ENCODE data around the gene SPRING1. TPM values are rescaled to one million over a fixed set of nuclear protein-coding genes. Genes with fewer than 3 reads are reported as not detected.

The SPRING1 gene
- total and polyA plus RNA-seq, 4 donors: 6.0 to 11.7 (median 8.4) TPM

- Histone ChIP-seq H3K36me3 (ENCODE audit: control insufficient read depth in 4 of 4, insufficient read depth in 3 of 4, low read depth in 1 of 4, low read length in 3 of 4) (no peaks in the 10 kb centered on the region), H3K9me3 (ENCODE audit: control insufficient read depth in 4 of 4, low read length in 3 of 4) (no peaks in the 10 kb centered on the region), H3K4me3 (ENCODE audit: low read depth in 1 of 3, low read length in 3 of 3) (no peak overlapping the region), H3K9ac (ENCODE audit: low read depth in 1 of 2, low read length in 2 of 2) (no peak overlapping the region), H3K27ac (ENCODE audit: low read depth in 1 of 2, low read length in 2 of 2) (no peak overlapping the region), H3K4me1 (ENCODE audit: control insufficient read depth in 4 of 4, insufficient read depth in 4 of 4, low read length in 3 of 4) (no peaks in the 10 kb centered on the region), H3K27me3 (ENCODE audit: control insufficient read depth in 4 of 4, insufficient read depth in 4 of 4, low read length in 3 of 4) (no peaks in the 10 kb centered on the region)
- no peak for DNase-seq (ENCODE audit: low spot score)
- 66% methylated on average over 4 of the region's 4 CpGs for WGBS
- no peak for TF ChIP-seq EGR1 (IDR thresholded peaks at IDR 0.05; ENCODE audit: low read depth in 2 of 2)
- TF ChIP-seq JUND (IDR thresholded peaks at IDR 0.05): no peak
- TF ChIP-seq ATF3 (IDR thresholded peaks at IDR 0.05): no peak
- no peak for TF ChIP-seq RAD21 (IDR thresholded peaks at IDR 0.05)
- TF ChIP-seq GABPA (IDR thresholded peaks at IDR 0.05 in 1 of 2, conservative IDR thresholded peaks at IDR 0.05 in 1 of 2): no peak
- no peak for TF ChIP-seq HNF4A (conservative IDR thresholded peaks at IDR 0.05)
- TF ChIP-seq FOXA1 (IDR thresholded peaks at IDR 0.05): no peak
- TF ChIP-seq YY1 (IDR thresholded peaks at IDR 0.05): no peak
- TF ChIP-seq TAF1 (conservative IDR thresholded peaks at IDR 0.05): no peak
- TF ChIP-seq, protein P1, sequence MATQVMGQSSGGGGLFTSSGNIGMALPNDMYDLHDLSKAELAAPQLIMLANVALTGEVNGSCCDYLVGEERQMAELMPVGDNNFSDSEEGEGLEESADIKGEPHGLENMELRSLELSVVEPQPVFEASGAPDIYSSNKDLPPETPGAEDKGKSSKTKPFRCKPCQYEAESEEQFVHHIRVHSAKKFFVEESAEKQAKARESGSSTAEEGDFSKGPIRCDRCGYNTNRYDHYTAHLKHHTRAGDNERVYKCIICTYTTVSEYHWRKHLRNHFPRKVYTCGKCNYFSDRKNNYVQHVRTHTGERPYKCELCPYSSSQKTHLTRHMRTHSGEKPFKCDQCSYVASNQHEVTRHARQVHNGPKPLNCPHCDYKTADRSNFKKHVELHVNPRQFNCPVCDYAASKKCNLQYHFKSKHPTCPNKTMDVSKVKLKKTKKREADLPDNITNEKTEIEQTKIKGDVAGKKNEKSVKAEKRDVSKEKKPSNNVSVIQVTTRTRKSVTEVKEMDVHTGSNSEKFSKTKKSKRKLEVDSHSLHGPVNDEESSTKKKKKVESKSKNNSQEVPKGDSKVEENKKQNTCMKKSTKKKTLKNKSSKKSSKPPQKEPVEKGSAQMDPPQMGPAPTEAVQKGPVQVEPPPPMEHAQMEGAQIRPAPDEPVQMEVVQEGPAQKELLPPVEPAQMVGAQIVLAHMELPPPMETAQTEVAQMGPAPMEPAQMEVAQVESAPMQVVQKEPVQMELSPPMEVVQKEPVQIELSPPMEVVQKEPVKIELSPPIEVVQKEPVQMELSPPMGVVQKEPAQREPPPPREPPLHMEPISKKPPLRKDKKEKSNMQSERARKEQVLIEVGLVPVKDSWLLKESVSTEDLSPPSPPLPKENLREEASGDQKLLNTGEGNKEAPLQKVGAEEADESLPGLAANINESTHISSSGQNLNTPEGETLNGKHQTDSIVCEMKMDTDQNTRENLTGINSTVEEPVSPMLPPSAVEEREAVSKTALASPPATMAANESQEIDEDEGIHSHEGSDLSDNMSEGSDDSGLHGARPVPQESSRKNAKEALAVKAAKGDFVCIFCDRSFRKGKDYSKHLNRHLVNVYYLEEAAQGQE (IDR thresholded peaks at IDR 0.05): no peak
- TF ChIP-seq HNF4G (IDR thresholded peaks at IDR 0.05): no peak
- TF ChIP-seq FOXA2 (IDR thresholded peaks at IDR 0.05): no peak
These were observed 36.2 kb upstream of the SPRING1 start for GRCh38 chr12:116774020-116774419.

DNA sequence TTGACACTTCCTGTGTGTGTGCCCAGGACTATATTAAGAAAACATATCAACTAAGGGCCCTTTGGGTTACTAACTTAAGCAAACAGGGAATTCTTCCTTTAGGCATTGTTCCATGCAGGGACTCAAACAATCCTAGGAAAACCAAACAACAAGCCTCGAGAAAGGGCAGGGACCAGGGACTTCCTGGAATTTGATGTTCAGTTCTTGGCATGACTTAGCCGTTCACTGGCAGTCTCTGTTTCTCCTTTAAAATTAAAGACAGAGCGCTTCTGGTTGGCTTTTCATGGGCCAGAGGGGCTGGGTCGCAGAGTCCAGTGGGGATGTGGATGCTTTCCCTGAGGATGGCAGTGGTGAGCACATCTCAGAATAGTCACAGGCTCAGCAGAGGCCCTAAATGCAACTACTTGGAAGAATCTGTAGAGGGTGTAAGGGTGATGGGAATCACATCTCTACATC is 35.4 kb upstream of the SPRING1 start:
- Histone ChIP-seq H3K27me3 (ENCODE audit: control insufficient read depth in 4 of 4, insufficient read depth in 4 of 4, low read length in 3 of 4) (no peaks in the 10 kb centered on the region), H3K9me3 (ENCODE audit: control insufficient read depth in 4 of 4, low read length in 3 of 4) (no peaks in the 10 kb centered on the region), H3K4me3 (ENCODE audit: low read depth in 1 of 3, low read length in 3 of 3) (no peak overlapping the region), H3K27ac (ENCODE audit: low read depth in 1 of 2, low read length in 2 of 2) (no peak overlapping the region), H3K4me1 (ENCODE audit: control insufficient read depth in 4 of 4, insufficient read depth in 4 of 4, low read length in 3 of 4) (no peaks in the 10 kb centered on the region), H3K9ac (ENCODE audit: low read depth in 1 of 2, low read length in 2 of 2) (no peak overlapping the region), H3K36me3 (ENCODE audit: control insufficient read depth in 4 of 4, insufficient read depth in 3 of 4, low read depth in 1 of 4, low read length in 3 of 4) (no peaks in the 10 kb centered on the region)
- no peak for DNase-seq (ENCODE audit: low spot score)
- 77% methylated on average over 4 of the region's 4 CpGs for WGBS
- TF ChIP-seq, protein P1 (IDR thresholded peaks at IDR 0.05): no peak
- no peak for TF ChIP-seq RAD21 (IDR thresholded peaks at IDR 0.05)
- TF ChIP-seq ATF3 (IDR thresholded peaks at IDR 0.05): no peak
- no peak for TF ChIP-seq HNF4G (IDR thresholded peaks at IDR 0.05)
- TF ChIP-seq GABPA (IDR thresholded peaks at IDR 0.05 in 1 of 2, conservative IDR thresholded peaks at IDR 0.05 in 1 of 2): no peak
- no peak for TF ChIP-seq FOXA1 (IDR thresholded peaks at IDR 0.05)
- no peak for TF ChIP-seq SP1 (IDR thresholded peaks at IDR 0.05)
- TF ChIP-seq FOXA2 (IDR thresholded peaks at IDR 0.05): no peak
- TF ChIP-seq TAF1 (conservative IDR thresholded peaks at IDR 0.05): no peak
- no peak for TF ChIP-seq EGR1 (IDR thresholded peaks at IDR 0.05; ENCODE audit: low read depth in 2 of 2)
- TF ChIP-seq, protein P2, sequence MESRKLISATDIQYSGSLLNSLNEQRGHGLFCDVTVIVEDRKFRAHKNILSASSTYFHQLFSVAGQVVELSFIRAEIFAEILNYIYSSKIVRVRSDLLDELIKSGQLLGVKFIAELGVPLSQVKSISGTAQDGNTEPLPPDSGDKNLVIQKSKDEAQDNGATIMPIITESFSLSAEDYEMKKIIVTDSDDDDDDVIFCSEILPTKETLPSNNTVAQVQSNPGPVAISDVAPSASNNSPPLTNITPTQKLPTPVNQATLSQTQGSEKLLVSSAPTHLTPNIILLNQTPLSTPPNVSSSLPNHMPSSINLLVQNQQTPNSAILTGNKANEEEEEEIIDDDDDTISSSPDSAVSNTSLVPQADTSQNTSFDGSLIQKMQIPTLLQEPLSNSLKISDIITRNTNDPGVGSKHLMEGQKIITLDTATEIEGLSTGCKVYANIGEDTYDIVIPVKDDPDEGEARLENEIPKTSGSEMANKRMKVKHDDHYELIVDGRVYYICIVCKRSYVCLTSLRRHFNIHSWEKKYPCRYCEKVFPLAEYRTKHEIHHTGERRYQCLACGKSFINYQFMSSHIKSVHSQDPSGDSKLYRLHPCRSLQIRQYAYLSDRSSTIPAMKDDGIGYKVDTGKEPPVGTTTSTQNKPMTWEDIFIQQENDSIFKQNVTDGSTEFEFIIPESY (IDR thresholded peaks at IDR 0.05): no peak
- TF ChIP-seq NR2F2 (IDR thresholded peaks at IDR 0.05): no peak
- no peak for TF ChIP-seq JUND (IDR thresholded peaks at IDR 0.05)
